NK-92 (cell line): ENCODE measurements around the gene RGS5.

Source experiments
- DNase-seq: peaks from one replicate; lab custom pipeline; 2025; ENCODE audit not compliant: unreplicated experiment; lab: John Stamatoyannopoulos, UW

Gene RGS5

DNA sequence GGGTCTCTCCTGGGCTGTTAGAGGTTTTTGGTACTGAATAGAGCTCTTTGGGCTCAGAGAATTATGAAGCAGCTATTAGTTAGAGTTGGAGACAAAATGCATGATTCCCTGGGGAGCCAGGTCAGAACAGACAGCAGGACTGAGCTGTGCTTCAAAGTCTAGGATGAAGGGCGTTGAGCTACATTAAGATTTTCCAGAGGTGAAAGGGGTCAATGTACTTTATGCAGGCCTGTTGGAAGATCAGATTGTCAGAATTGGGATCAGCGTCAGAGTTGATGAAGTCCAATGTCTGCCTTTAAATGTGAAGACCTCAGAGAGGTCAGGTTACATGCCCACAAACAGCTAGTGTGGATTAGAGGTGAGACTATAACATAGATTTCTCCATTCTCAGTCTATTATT is 53.8 kb downstream of the RGS5 start:
- DNase-seq = no peak

DNA sequence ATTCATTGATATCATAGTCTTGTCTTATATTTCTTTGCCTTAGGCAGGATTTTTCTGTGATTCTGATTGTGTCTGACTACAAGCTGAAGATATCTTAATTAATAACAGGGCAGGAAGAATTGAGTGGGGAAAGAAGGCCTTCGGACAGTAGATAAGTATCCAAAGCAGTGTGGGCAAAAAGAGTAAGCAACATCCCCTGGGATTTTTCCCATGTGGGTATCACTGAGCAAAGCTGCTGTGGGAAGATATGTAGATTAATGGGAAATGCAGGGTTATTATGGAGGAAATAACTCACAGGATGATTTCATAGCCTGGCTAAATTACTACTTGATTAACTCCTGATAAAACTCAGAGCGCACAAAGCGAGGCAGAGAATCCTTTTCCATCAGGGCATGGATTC is 55.7 kb downstream of the RGS5 start:
- no peak for DNase-seq

DNA sequence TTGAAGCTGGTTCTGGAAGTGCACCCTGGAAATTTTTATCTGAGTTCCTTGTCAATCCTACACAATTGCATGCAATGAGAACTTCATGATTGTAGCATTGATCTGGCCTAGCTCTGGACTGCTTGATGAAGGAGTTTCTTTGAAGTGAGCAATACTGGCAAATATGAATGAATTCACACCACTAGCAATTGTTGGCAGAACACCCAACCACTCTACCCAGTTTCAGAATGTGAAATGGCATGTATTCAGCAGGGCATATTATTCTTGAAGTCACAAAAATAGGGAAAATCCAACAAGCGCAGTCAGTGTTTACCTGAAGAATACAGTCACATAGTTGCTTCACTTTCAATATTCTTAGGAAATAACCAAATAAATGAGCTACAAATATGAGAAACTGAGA is 57.3 kb downstream of the RGS5 start:
- DNase-seq = no peak

DNA sequence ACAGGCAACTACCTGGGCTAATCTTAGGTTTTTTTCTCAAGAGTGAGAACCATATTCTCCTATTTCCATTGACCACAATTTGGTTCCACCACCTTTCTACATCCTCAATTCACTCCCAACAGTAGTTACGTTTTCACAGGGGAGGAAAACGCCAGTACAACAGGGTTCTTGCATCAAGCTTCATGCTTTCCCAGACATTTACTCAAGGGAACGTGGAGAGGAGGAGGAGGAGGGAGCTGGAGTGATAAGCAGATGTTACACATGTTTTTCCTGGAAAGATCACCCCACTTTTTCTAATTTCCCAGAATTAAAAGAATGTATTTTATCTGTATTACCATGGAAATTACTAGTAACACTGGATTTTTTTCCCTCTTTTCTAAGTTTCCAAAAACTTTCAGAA is 58.3 kb downstream of the RGS5 start:
- no peak for DNase-seq

DNA sequence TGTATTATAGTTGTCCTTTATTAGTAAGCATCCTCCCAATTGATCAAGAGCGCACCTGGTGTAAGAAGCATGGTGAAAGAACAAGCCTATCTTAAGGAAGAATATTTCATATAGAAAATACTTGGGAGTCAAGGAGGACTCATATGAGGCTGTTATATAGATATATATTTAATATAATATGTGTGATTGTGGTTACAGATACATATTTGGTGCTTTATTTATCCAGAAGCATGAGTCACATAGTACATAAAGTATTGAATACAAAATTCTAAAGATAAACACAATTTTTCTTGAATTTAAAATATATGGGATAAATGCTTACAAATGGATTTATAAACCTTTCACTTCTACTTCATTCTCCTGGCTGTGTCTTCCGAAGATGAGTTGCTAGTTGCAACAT is 60.6 kb downstream of the RGS5 start:
- no peak for DNase-seq

DNA sequence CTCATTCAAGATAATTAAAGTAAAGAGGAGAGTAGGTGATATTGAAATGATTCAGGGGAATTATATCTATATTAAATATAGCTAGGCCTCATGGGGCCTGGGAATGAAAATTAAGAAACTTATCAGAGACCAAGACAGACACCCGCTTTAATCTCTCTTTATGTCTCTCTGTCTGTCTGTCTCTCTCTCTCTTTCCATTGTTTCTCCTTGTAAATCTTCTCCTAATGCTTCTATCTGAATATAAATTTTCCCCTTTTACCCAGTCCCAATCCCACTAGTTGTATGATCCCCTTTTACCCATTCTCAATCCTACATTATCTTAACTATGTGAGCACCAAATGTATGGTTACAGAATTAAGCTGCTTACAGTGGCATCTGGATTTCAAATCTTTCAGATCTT is 61.2 kb downstream of the RGS5 start:
- no peak for DNase-seq

DNA sequence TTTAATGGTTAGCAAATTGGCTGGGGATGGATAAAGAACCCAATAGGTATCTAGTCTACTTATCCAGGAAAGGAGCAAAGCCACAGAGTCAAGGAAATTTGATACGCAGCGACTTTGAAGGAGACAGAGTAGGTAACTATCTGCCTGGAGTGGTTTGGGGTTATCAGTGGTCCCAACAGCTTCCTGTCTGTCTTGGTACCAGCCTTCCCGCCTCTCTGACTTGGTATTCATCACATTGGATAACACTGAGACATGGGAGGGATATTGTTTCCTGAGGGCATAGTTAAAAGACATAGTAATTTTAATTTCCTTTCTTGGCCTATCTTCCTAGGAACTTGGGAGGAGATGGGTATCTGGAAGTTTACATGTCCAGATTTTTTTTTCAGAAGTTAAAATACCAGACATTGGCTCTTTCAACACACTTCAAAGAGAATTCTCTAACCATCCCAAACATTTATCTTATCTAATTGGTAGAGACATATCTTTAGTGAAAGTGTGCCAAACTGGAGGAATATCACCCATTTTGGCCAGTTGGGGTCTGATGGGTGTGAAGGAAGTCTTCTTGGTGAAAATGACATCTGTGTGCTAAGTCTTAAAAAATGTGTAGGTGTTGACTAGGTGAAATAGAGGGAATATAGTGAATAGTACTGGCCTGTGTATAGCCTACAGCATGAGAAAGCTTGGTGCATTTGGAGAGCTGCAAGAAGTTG is 65.0 kb downstream of the RGS5 start:
- DNase-seq = no peak

DNA sequence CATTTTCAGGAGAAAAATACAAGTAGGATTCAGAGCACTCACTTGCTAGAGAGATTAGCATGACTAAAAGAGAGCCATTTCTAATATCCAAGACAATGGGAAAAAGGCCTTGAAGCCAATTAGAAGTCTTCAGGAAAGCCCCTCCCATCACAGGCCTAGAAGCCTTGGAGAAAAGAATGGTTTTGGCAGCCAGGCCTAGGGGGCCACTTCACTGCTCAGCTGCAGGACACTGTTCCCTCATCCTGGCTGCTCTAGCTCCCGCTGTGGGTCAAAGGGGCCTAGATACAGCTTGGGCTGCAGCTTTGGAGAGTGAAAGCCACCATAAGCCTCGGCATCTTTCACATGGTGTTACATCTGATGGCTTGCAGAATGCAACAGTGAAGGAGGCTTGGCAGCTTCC is 70.7 kb downstream of the RGS5 start:
- DNase-seq = no peak

DNA sequence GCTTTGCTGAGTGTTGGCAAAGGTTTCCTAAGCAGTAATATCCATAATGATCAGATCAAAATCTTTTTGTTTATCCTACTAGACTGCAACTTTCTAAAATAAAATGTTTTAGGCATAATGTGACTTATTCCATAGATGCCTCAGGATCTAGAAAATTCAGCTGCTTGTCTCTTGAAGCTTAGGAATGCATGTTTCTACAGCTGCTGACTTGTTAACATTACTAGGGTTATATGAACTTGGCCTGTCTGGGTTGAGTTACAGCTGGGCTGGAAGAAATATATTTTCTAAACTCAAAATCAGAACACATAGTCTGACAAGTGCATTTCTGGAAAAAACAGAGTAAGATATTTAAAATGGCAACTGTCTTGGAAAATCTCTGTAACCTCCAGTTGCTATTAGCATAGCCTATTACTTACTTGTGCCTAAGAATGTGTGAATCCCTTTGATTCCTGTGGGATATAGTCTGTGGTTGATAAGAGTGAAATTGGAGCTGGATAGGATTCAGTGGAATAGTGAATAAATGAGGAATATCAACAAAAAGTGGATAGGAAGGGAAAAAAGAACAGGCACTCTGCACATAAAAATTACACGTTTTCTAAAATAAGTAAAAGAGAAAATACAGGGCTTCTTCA is 72.4 kb downstream of the RGS5 start:
- no peak for DNase-seq

DNA sequence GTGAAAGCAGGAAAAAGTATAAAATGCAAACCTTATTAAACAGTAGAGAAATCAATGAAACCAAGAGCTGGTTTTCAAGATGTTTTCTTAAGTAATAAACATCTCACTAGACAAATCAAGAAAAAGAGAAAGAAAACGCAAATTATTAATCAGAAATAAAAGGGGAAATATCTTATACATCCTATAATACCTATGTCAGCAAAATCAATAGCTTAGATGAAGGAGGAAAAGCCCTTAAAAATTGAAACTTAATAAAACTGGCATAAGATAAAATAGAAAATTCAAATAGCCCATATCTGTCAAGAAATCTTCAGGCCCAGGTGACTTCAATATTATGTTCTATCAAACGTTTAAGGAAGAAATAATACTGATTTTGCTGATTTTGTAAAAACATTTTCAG is 74.4 kb downstream of the RGS5 start:
- no peak for DNase-seq

DNA sequence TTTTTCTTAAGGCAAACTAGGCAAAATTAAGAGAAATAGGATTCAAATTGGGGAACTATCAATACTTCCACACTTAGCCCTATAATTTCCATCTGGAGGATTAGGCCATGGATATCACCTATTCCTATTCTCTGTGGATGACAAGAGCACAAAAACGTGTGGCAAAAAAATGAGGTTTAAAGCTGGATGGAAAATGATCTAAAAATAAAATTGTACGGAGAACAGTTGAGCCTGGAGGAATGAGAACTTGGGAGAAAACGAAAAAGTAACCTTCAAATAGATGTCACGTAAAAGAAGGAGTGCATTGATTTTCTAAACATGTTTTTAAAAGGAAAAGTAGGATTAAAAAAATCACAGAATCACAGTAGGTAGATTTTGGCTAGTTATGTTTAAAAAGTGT is 77.9 kb downstream of the RGS5 start:
- no peak for DNase-seq

DNA sequence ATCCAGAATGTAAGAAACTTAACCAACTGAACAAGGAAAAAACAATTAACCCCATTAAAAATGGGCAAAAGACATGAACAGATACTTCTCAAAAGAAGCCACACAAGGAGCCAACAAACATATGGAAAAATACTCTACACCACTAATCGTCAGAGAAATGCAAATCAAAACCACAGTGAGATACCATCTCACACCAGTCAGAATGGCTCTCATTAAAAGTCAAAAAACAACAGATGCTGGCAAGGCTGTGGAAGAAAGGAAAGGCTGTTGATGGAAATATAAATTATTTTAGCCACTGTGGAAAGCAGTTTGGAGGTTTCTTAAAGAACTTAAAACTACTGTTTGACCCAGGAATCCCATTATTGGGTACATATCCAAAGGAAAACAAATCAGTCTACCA is 82.3 kb downstream of the RGS5 start:
- DNase-seq = no peak

DNA sequence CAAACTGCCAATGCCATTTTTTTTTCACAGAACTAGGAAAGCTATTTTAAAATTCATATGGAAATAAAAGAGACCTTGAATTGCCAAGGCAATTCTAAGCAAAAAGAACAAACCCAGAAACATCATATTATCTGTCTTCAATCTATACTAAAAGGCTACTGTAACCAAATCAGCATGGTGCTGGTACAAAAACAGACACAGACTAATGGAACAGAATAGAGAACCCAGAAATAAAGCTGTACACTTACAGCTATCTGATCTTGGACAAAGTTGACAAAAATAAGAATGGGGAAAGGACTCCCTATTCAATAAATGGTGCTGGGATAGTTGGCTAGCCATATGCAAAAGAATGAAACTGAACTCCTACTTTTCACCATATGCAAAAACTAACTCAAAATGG is 83.0 kb downstream of the RGS5 start:
- no peak for DNase-seq

DNA sequence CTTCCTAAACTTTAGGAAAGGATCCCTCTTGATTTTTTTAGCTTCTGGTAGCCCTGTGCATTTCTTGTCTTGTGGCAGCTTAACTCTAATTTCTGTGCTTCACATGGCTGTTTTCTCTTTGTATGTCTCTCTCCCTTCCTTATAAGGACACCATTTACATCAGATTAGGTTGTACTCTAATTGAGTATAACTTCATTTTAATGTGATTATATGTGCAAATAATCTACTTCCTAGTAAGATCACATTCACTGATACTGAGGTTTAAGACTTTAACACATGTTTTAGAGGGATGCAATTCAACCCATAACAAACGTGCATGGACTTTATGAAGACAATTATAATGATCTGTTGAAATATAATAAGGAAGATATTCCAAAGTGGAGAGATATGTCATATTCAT is 86.8 kb downstream of the RGS5 start:
- no peak for DNase-seq

DNA sequence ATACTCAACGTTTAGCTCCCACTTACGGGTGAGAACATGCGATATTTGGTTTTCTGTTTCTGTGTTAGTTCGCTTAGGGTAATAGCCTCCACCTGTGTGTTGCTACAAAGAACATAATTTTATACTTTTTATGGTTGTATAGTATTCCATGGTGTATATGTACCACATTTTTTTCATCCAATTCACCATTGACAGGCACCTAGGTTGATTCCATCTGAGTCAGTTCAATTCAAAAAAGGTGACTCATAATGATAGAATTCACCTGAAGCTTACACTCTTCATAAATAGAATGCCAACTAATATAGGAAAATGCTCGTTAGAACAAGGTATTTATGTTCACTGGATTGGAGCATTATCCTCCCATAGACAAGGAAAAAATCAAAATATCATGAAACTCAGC is 95.1 kb downstream of the RGS5 start:
- no peak for DNase-seq

DNA sequence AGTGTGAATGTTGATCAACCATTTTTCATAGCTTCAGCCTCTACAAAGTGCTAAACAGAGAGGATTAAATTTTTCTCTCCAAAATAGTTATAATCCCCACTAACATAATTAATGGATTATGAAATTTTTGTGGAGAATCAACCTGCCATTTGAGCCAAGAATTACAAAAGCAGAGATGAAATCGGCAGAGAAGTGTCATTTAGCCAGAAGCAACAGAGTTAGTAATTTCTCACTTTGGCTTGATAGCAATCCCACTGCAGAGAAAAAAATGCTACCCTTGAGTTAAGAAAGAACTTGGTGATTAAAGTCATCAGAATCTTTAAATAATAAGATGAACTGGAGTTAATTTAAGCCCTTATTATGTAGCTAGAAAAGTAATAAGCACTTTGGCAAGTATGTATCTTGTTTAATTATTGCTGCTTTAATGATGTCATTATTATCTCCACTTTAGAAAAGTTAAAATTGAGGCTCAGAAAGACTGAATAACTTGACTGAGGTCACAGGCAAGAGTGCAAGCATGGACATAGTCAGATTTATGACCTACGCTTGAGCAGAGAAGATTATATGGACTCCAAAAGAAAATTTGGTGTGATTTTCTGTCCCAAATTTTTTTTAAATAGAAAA is 96.2 kb downstream of the RGS5 start:
- no peak for DNase-seq

DNA sequence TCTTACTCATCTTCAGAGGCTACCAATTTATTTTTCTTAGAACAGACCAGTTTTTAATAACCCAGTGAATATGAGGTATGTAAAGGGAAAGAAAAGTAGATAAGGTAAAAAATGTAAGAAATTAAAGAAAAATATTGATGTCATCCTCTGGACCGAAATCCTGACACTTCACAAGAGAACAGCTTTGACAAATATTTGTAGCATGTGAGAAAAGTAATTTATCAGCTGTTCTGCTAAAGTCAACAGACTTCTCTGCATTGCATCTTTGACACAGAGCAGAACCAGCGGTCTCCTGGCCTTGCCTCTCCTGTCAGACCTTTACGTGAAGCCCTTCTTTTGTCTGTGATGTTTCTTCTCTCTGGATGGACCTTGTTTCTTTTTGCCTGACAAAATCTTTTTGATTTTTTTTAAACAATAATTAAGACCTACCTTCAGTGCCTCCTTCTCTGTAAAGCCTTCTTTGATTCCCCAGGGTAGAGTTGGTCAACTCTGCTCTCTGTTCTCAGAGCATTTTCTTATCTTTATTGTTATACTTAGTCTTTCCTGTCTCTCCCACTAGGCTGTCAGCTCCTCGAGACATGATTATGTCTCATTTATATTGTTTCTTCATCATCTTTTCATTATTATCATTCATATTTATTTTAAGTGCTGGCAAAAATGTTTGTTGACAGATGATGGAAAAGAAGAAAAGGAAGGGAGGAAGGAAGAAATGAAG is 98.2 kb downstream of the RGS5 start:
- no peak for DNase-seq

DNA sequence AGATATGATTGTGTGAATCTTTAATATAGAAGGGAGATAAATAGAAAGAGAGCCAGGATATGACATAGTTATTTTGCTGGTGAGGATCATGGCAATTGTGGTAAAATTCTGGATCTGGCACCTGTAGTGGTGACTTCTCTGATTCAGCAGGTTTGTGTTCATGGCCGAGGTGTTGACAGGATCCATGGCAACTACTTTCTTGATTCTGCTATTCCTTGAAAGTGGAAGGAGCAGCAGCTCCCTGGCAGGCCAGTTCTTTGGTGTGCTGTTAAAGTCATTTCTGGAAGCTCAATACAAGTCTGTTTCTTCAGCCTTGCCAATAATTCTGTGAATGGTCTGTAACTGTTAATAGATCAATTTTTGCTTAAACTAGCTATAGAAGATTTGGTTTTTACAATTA is 100.1 kb downstream of the RGS5 start:
- DNase-seq = no peak

DNA sequence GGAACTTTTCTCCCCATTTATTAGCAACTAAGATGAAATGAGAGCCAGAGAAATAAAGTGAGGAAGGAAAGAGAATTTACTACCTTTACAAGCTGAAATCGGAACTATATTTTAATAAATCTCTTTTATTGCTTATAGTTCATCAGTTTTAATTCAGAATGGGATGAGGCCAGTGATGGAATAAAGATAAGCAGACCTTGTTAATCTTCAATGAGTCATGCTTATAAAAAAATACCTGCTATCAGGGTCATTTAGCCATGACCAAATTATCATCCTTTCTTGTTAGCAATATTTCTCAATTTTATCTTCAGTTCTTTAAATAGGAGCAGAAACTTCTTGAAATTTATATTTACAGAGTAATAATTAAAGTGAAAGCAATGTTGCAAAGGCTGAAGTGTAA is 107.5 kb downstream of the RGS5 start:
- no peak for DNase-seq

DNA sequence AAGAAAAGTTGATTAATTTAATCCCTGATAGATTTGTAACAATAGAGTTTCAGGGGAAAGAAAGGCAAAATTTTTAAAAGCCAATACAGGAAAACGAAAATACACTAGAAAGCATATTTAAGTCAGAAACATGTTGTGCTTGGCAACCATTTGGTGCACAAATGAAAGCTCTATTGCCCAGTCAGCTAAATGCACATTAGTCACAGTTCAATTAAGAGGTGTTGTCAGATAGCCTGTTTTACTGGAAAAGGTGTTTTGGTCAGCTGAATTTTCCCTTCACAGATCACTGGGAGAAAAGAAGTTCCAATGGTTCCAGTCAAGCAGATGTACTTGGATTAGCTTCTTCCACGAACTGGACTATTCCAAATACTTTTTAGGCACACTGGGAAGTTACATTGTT is 108.1 kb downstream of the RGS5 start:
- DNase-seq = no peak

DNA sequence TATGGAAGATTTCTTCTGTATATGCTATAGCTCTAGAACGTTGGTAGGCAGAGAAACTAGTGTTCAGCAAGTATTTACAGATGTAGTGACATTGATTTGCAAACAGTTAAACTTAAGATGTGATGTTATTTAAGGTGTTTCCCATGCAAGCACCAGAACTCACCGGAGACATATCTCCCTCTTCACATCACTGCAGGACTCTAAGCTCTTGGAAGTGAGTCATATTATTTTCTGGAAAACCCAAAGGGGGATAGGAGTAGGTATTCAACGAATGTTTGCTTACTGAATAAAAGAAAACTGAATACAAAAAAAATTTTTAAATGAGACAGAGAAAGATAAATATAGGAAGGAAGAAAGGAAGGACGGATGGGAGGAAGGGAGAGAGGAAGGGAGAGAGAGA is 108.5 kb downstream of the RGS5 start:
- DNase-seq = no peak

DNA sequence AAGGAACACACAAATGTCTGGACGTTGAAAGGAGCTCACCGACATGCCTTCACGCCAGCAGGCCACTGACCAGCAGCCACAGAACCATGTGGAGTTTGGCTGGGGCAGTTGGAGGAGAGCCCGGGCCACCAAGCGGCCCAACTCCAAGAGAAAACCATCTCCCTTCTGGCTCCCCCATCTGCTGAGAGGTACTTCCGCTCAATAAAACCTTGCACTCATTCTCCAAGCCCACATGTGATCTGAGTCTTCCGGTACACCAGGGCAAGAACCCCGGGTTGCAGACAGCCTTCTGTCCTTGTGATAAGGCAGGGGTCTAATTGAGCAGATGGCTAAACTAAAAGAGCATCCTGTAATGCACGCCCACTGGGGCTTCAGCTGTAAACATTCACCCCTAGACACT is 109.1 kb downstream of the RGS5 start:
- DNase-seq = no peak
